DOHH2 (cell line): Measurements from ENCODE around the gene SPN.
"Not testable (repeated sequence)": the region's sequence is repeated elsewhere in the genome, so short reads cannot be mapped to it uniquely, and the experiment has no call there.

ENCODE experiments used
- H3F3A ChIP-seq: fragments of 200-600 bp; sonication (generic), shearing (Covaris generic); 2 replicates; pipeline ENCODE4 v1.6.0; 2016; ENCODE audit warnings: antibody characterized with exemption, mild to moderate bottlenecking; ENCODE audit not compliant: control insufficient read depth, insufficient read depth
- H3K27ac ChIP-seq: fragments of 200-600 bp; sonication (generic); 2 replicates; pipeline ENCODE4 v1.5.1; 2014; ENCODE audit warnings: low read depth, mild to moderate bottlenecking, low read length, moderate library complexity
- H3K27me3 ChIP-seq: fragments of 200-600 bp; sonication (generic); 2 replicates; pipeline ENCODE4 v1.6.1; 2014; ENCODE audit warnings: mild to moderate bottlenecking, low read length, mixed read lengths; ENCODE audit not compliant: control insufficient read depth
- H3K36me3 ChIP-seq: fragments of 200-600 bp; sonication (generic); 2 replicates; pipeline ENCODE4 v1.6.1; 2014; ENCODE audit warnings: mild to moderate bottlenecking, low read length, moderate library complexity, mixed read lengths; ENCODE audit not compliant: control insufficient read depth
- H3K4me1 ChIP-seq: fragments of 200-600 bp; sonication (generic); 2 replicates; pipeline ENCODE4 v1.6.1; 2014; ENCODE audit warnings: mild to moderate bottlenecking, low read length, mixed read lengths; ENCODE audit not compliant: control insufficient read depth
- H3K4me2 ChIP-seq: fragments of 200-600 bp; sonication (generic); 2 replicates; pipeline ENCODE4 v1.6.0; 2014; ENCODE audit warnings: mild to moderate bottlenecking, low read length, moderate library complexity
- H3K4me3 ChIP-seq: fragments of 200-600 bp; sonication (generic); 2 replicates; pipeline ENCODE4 v1.5.1; 2014; ENCODE audit warnings: mild to moderate bottlenecking, low read length, mixed read lengths
- H3K79me2 ChIP-seq: fragments of 200-600 bp; sonication (generic); 2 replicates; pipeline ENCODE4 v1.6.1; 2014; ENCODE audit warnings: mild to moderate bottlenecking, low read length, mixed read lengths; ENCODE audit not compliant: control insufficient read depth
- H3K9me2 ChIP-seq: fragments of 200-600 bp; sonication (generic); replicated peaks from 2 replicates; pipeline ENCODE4 v1.6.1; 2014; ENCODE audit warnings: mild to moderate bottlenecking, low read length, mixed read lengths; ENCODE audit not compliant: control insufficient read depth
- H3K9me3 ChIP-seq: fragments of 200-600 bp; sonication (generic); 2 replicates; pipeline ENCODE4 v1.6.1; 2014; ENCODE audit warnings: antibody characterized with exemption, low read length, mixed read lengths; ENCODE audit not compliant: control insufficient read depth, insufficient read depth
- H4K20me1 ChIP-seq: fragments of 200-600 bp; sonication (generic); 2 replicates; pipeline ENCODE4 v1.6.0; 2014; ENCODE audit warnings: low read depth, mild to moderate bottlenecking, antibody characterized with exemption, low read length, moderate library complexity; ENCODE audit not compliant: control insufficient read depth, insufficient read depth
- CTCF ChIP-seq: fragments of 200-600 bp; sonication (generic); IDR thresholded peaks from one replicate; pipeline ENCODE4 v1.5.1; 2014; ENCODE audit warnings: antibody characterized with exemption, mild to moderate bottlenecking, low read depth, low read length; ENCODE audit not compliant: poor library complexity, severe bottlenecking
- EZH2phosphoT487 ChIP-seq: fragments of 200-600 bp; sonication (generic); IDR thresholded peaks from 2 replicates; pipeline ENCODE4 v1.6.1; 2017; ENCODE audit warnings: borderline replicate concordance, mild to moderate bottlenecking, antibody characterized with exemption, low read length, moderate library complexity, mixed read lengths

Gene SPN

GRCh38 chr16:29651774-29652349 is 11.2 kb upstream of the SPN start:
- H3K4me3 ChIP-seq = no peak overlapping the region

GRCh38 chr16:29653471-29653870 is 9.6 kb upstream of the SPN start:
- Histone ChIP-seq H3K9me2 (no peaks in the 10 kb centered on the region), H3F3A (no peaks in the 10 kb centered on the region; the same call in 1 of the 2 replicates), H3K9me3 (no peaks in the 10 kb centered on the region), H4K20me1 (no peaks in the 10 kb centered on the region), H3K36me3 (no peaks in the 10 kb centered on the region), H3K4me1 (peaks cover 38% of the 10 kb centered on the region), H3K4me2 (peak overlapping the region; percentile 68), H3K79me2 (no peaks in the 10 kb centered on the region), H3K4me3 (peak overlapping the region; percentile 48), H3K27ac (peak overlapping the region; percentile 31), H3K27me3 (no peaks in the 10 kb centered on the region)
- no peak for TF ChIP-seq CTCF
- TF ChIP-seq EZH2phosphoT487 = no peak

More at GRCh38 chr16:29651774-29652349, 11.2 kb upstream of the SPN start:
- Histone ChIP-seq H3K9me2 (no peaks in the 10 kb centered on the region), H3K9me3 (no peaks in the 10 kb centered on the region), H3K36me3 (no peaks in the 10 kb centered on the region), H3K27me3 (no peaks in the 10 kb centered on the region), H3F3A (no peaks in the 10 kb centered on the region; the same call in 1 of the 2 replicates), H4K20me1 (no peaks in the 10 kb centered on the region), H3K4me1 (peaks cover 38% of the 10 kb centered on the region), H3K4me2 (no peak overlapping the region), H3K79me2 (no peaks in the 10 kb centered on the region), H3K27ac (no peak overlapping the region)
- TF ChIP-seq EZH2phosphoT487 (no peak), CTCF (no peak)

- Histone ChIP-seq H3K4me2 (peak overlapping the region; percentile 68), H3K4me1 (peaks cover 38% of the 10 kb centered on the region), H3K4me3 (peak overlapping the region; percentile 48), H3K27ac (peak overlapping the region; percentile 31)
- not testable (repeated sequence) for H3F3A ChIP-seq, H4K20me1 ChIP-seq, H3K27me3 ChIP-seq, H3K9me2 ChIP-seq, H3K36me3 ChIP-seq, H3K79me2 ChIP-seq, H3K9me3 ChIP-seq
Observed at GRCh38 chr16:29653890-29654289, 9.2 kb upstream of the SPN start.

GRCh38 chr16:29656688-29657523 is 6.1 kb upstream of the SPN start:
- no peaks in the 10 kb centered on the region for H3K79me2 ChIP-seq
- TF ChIP-seq EZH2phosphoT487 = no peak
- no peak for TF ChIP-seq CTCF
- H3F3A ChIP-seq = peaks cover 7% of the 10 kb centered on the region; the same call in 1 of the 2 replicates
- no peaks in the 10 kb centered on the region for H3K9me3 ChIP-seq
- H3K4me1 ChIP-seq = peaks cover 34% of the 10 kb centered on the region
- H4K20me1 ChIP-seq = no peaks in the 10 kb centered on the region
- H3K27ac ChIP-seq = no peak overlapping the region
- no peak overlapping the region for H3K4me3 ChIP-seq
- no peak overlapping the region for H3K4me2 ChIP-seq
- no peaks in the 10 kb centered on the region for H3K27me3 ChIP-seq
- H3K9me2 ChIP-seq = no peaks in the 10 kb centered on the region
- H3K36me3 ChIP-seq = no peaks in the 10 kb centered on the region
